NT2/D1 (cell line): Measurements from ENCODE around the gene HAX1.

Experiments used
- DNase-seq: peaks from one replicate; pipeline ENCODE4 v3.0.0-alpha.2; 2011; ENCODE audit warnings: low read depth, low spot score
- H3K27me3 ChIP-seq: 2 replicates; pipeline ENCODE4 v1.6.0; 2011; ENCODE audit warnings: mild to moderate bottlenecking; ENCODE audit not compliant: insufficient read length, insufficient read depth
- H3K36me3 ChIP-seq: 2 replicates; pipeline ENCODE4 v1.6.1; 2011; ENCODE audit warnings: mild to moderate bottlenecking, low read length, mixed read lengths; ENCODE audit not compliant: insufficient read depth, insufficient read length
- H3K4me1 ChIP-seq: 2 replicates; pipeline ENCODE4 v1.5.1; 2011; ENCODE audit not compliant: insufficient read depth, insufficient read length
- H3K4me3 ChIP-seq: 2 replicates; pipeline ENCODE4 v1.5.1; 2011; ENCODE audit warnings: low read depth; ENCODE audit not compliant: insufficient read length
- H3K9ac ChIP-seq: 2 replicates; pipeline ENCODE4 v1.6.0; 2011; ENCODE audit warnings: low read depth; ENCODE audit not compliant: insufficient read length
- H3K9me3 ChIP-seq: 2 replicates; pipeline ENCODE4 v1.5.1; 2011; ENCODE audit warnings: mild to moderate bottlenecking, low read length; ENCODE audit not compliant: insufficient read depth
- SUZ12 ChIP-seq: IDR thresholded peaks from 2 replicates; pipeline ENCODE4 v1.6.1; 2011; ENCODE audit not compliant: insufficient read length, insufficient read depth; ENCODE audit errors: extremely low read depth
- YY1 ChIP-seq: IDR thresholded peaks from 2 replicates; pipeline ENCODE4 v1.6.1; 2011; ENCODE audit not compliant: insufficient read length, insufficient read depth
- ZNF274 ChIP-seq: IDR thresholded peaks from 2 replicates; pipeline ENCODE4 v1.6.1; 2011; ENCODE audit warnings: mild to moderate bottlenecking, low read depth, low read length

HAX1 gene

GRCh38 chr1:154324669-154325582, 52.5 kb downstream of the HAX1 start, which contains the start of gene ATP8B2:
Gene ATP8B2, plus strand, starts transcription at chr1:154325525. Its CDS starts 2,617 bp downstream, at chr1:154328142.
- peaks cover 28% of the 10 kb centered on the region for H3K4me1 ChIP-seq
- peak; percentile 84 for DNase-seq
- H3K27me3 ChIP-seq, result peaks cover 11% of the 10 kb centered on the region
- no peaks in the 10 kb centered on the region for H3K9me3 ChIP-seq
- peak within 1 kb of the TSS; percentile 98 for H3K9ac ChIP-seq
- TF ChIP-seq SUZ12 (no peak), YY1 (peak; percentile 92), ZNF274 (no peak)
- peaks cover 9% of the 10 kb centered on the region for H3K36me3 ChIP-seq
- peak within 1 kb of the TSS; percentile 92 for H3K4me3 ChIP-seq
